ENCODE data around the gene NEGR1. TPM values are rescaled to one million over a fixed set of nuclear protein-coding genes. Genes with fewer than 3 reads are reported as not detected.

Gene NEGR1
- total and polyA plus RNA-seq, 2 experiments from 2014 or later = 0.57 to 0.94 TPM

DNA sequence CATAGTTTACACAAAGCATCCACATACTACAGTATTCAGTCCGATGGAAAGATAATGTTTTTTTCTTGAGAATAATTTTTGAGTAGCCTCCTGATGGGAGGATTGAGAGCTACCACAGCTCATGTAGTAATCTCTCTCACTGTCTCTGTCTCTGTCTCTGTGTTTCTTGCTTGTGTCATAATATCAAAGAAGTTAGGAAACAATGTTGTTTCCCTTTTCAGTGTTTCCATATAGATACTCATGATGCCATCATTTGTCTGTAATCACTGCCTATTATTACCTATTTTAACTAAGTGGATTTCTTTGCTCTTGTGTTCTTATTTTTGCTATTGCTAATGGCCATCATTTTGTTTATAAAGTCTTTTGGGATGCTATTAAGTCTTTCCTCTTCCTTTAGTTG, 367.7 kb downstream of the NEGR1 start:
- no peak for ATAC-seq
- Histone ChIP-seq H4K20me1 (replicated peaks; ENCODE audit: insufficient read depth) (no peaks in the 10 kb centered on the region), H3K4me3 (no peak overlapping the region), H3F3A (replicated peaks; ENCODE audit: low read depth) (no peaks in the 10 kb centered on the region), H3K27ac (ENCODE audit: low read depth) (no peak overlapping the region), H3K79me2 (replicated peaks; ENCODE audit: insufficient read depth) (no peaks in the 10 kb centered on the region), H3K4me1 (ENCODE audit: insufficient read depth) (peaks cover under 1% of the 10 kb centered on the region; the same call in 1 of the 2 replicates), H3K27me3 (ENCODE audit: insufficient read depth) (no peaks in the 10 kb centered on the region), H3K36me3 (ENCODE audit: insufficient read depth) (no peaks in the 10 kb centered on the region), H2AFZ (no peak overlapping the region), H3K4me2 (no peak overlapping the region), H3K9me2 (ENCODE audit: insufficient read depth) (no peaks in the 10 kb centered on the region)
- Mint-ChIP-seq H3K4me3 (no peak overlapping the region), H3K27me3 (ENCODE audit: insufficient read depth, low read depth, poor library complexity) (peaks cover 3% of the 10 kb centered on the region), H3K4me1 (peaks cover 5% of the 10 kb centered on the region), H3K9me3 (no peaks in the 10 kb centered on the region), H3K36me3 (ENCODE audit: low read depth) (no peaks in the 10 kb centered on the region), H3K27ac (no peak overlapping the region)
- TF ChIP-seq CREB1 (CRISPR knock-in tag; IDR thresholded peaks at IDR 0.05; ENCODE audit: low read depth) = no peak
- no peak for TF ChIP-seq ZNF331 (CRISPR knock-in tag; IDR thresholded peaks at IDR 0.05; ENCODE audit: low read depth)
- TF ChIP-seq POLR2AphosphoS5 (IDR thresholded peaks at IDR 0.05; ENCODE audit: low read depth) = no peak
- TF ChIP-seq, protein P1, sequence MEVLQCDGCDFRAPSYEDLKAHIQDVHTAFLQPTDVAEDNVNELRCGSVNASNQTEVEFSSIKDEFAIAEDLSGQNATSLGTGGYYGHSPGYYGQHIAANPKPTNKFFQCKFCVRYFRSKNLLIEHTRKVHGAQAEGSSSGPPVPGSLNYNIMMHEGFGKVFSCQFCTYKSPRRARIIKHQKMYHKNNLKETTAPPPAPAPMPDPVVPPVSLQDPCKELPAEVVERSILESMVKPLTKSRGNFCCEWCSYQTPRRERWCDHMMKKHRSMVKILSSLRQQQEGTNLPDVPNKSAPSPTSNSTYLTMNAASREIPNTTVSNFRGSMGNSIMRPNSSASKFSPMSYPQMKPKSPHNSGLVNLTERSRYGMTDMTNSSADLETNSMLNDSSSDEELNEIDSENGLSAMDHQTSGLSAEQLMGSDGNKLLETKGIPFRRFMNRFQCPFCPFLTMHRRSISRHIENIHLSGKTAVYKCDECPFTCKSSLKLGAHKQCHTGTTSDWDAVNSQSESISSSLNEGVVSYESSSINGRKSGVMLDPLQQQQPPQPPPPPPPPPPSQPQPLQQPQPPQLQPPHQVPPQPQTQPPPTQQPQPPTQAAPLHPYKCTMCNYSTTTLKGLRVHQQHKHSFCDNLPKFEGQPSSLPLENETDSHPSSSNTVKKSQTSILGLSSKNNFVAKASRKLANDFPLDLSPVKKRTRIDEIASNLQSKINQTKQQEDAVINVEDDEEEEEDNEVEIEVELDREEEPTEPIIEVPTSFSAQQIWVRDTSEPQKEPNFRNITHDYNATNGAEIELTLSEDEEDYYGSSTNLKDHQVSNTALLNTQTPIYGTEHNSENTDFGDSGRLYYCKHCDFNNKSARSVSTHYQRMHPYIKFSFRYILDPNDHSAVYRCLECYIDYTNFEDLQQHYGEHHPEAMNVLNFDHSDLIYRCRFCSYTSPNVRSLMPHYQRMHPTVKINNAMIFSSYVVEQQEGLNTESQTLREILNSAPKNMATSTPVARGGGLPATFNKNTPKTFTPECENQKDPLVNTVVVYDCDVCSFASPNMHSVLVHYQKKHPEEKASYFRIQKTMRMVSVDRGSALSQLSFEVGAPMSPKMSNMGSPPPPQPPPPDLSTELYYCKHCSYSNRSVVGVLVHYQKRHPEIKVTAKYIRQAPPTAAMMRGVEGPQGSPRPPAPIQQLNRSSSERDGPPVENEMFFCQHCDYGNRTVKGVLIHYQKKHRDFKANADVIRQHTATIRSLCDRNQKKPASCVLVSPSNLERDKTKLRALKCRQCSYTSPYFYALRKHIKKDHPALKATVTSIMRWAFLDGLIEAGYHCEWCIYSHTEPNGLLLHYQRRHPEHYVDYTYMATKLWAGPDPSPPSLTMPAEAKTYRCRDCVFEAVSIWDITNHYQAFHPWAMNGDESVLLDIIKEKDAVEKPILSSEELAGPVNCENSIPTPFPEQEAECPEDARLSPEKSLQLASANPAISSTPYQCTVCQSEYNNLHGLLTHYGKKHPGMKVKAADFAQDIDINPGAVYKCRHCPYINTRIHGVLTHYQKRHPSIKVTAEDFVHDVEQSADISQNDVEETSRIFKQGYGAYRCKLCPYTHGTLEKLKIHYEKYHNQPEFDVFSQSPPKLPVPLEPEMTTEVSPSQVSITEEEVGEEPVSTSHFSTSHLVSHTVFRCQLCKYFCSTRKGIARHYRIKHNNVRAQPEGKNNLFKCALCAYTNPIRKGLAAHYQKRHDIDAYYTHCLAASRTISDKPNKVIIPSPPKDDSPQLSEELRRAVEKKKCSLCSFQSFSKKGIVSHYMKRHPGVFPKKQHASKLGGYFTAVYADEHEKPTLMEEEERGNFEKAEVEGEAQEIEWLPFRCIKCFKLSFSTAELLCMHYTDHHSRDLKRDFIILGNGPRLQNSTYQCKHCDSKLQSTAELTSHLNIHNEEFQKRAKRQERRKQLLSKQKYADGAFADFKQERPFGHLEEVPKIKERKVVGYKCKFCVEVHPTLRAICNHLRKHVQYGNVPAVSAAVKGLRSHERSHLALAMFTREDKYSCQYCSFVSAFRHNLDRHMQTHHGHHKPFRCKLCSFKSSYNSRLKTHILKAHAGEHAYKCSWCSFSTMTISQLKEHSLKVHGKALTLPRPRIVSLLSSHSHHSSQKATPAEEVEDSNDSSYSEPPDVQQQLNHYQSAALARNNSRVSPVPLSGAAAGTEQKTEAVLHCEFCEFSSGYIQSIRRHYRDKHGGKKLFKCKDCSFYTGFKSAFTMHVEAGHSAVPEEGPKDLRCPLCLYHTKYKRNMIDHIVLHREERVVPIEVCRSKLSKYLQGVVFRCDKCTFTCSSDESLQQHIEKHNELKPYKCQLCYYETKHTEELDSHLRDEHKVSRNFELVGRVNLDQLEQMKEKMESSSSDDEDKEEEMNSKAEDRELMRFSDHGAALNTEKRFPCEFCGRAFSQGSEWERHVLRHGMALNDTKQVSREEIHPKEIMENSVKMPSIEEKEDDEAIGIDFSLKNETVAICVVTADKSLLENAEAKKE (CRISPR knock-in tag; IDR thresholded peaks at IDR 0.05) = no peak
- no peak for TF ChIP-seq STAT1 (IDR thresholded peaks at IDR 0.05; ENCODE audit: unreplicated experiment)
- no peak for TF ChIP-seq EZH2phosphoT487 (IDR thresholded peaks at IDR 0.05; ENCODE audit: unreplicated experiment)
- no peak for TF ChIP-seq ZNF114 (CRISPR knock-in tag; IDR thresholded peaks at IDR 0.05)
- no peak for TF ChIP-seq NANOG (IDR thresholded peaks at IDR 0.05; ENCODE audit: borderline replicate concordance)
- TF ChIP-seq EZH2 (IDR thresholded peaks at IDR 0.05; ENCODE audit: low read depth, unreplicated experiment) = no peak
- no peak for TF ChIP-seq JUNB (IDR thresholded peaks at IDR 0.05; ENCODE audit: unreplicated experiment)
- TF ChIP-seq, protein P2, sequence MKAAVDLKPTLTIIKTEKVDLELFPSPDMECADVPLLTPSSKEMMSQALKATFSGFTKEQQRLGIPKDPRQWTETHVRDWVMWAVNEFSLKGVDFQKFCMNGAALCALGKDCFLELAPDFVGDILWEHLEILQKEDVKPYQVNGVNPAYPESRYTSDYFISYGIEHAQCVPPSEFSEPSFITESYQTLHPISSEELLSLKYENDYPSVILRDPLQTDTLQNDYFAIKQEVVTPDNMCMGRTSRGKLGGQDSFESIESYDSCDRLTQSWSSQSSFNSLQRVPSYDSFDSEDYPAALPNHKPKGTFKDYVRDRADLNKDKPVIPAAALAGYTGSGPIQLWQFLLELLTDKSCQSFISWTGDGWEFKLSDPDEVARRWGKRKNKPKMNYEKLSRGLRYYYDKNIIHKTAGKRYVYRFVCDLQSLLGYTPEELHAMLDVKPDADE (IDR thresholded peaks at IDR 0.05) = no peak
- TF ChIP-seq, protein P3, sequence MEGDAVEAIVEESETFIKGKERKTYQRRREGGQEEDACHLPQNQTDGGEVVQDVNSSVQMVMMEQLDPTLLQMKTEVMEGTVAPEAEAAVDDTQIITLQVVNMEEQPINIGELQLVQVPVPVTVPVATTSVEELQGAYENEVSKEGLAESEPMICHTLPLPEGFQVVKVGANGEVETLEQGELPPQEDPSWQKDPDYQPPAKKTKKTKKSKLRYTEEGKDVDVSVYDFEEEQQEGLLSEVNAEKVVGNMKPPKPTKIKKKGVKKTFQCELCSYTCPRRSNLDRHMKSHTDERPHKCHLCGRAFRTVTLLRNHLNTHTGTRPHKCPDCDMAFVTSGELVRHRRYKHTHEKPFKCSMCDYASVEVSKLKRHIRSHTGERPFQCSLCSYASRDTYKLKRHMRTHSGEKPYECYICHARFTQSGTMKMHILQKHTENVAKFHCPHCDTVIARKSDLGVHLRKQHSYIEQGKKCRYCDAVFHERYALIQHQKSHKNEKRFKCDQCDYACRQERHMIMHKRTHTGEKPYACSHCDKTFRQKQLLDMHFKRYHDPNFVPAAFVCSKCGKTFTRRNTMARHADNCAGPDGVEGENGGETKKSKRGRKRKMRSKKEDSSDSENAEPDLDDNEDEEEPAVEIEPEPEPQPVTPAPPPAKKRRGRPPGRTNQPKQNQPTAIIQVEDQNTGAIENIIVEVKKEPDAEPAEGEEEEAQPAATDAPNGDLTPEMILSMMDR (conservative IDR thresholded peaks at IDR 0.05; ENCODE audit: low read depth in 2 of 2) = no peak
- TF ChIP-seq, protein P4, sequence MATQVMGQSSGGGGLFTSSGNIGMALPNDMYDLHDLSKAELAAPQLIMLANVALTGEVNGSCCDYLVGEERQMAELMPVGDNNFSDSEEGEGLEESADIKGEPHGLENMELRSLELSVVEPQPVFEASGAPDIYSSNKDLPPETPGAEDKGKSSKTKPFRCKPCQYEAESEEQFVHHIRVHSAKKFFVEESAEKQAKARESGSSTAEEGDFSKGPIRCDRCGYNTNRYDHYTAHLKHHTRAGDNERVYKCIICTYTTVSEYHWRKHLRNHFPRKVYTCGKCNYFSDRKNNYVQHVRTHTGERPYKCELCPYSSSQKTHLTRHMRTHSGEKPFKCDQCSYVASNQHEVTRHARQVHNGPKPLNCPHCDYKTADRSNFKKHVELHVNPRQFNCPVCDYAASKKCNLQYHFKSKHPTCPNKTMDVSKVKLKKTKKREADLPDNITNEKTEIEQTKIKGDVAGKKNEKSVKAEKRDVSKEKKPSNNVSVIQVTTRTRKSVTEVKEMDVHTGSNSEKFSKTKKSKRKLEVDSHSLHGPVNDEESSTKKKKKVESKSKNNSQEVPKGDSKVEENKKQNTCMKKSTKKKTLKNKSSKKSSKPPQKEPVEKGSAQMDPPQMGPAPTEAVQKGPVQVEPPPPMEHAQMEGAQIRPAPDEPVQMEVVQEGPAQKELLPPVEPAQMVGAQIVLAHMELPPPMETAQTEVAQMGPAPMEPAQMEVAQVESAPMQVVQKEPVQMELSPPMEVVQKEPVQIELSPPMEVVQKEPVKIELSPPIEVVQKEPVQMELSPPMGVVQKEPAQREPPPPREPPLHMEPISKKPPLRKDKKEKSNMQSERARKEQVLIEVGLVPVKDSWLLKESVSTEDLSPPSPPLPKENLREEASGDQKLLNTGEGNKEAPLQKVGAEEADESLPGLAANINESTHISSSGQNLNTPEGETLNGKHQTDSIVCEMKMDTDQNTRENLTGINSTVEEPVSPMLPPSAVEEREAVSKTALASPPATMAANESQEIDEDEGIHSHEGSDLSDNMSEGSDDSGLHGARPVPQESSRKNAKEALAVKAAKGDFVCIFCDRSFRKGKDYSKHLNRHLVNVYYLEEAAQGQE (IDR thresholded peaks at IDR 0.05; ENCODE audit: unreplicated experiment) = no peak
- no peak for DNase-seq (ENCODE audit: low spot score)

Measured in GM23338 (cell line).